Smooth muscle cell (in vitro differentiated cells): ENCODE results near the gene ADD3. TPM values are rescaled to one million over a fixed set of nuclear protein-coding genes. Genes with fewer than 3 reads are reported as not detected.
A peak's percentile ranks its signal among the peaks of the same experiment; 100 is the strongest.

ENCODE experiments used
- DNase-seq: peaks from one replicate; lab custom pipeline; 2025; ENCODE audit not compliant: unreplicated experiment; lab: John Stamatoyannopoulos, UW
- H2AFZ ChIP-seq: fragments of 200-600 bp; sonication (generic); 2 replicates; pipeline ENCODE4 v1.6.0; 2016; ENCODE audit warnings: antibody characterized with exemption, low read depth, mild to moderate bottlenecking
- H3F3A ChIP-seq: fragments of 200-600 bp; sonication (generic); 2 replicates; pipeline ENCODE4 v1.6.0; 2017; ENCODE audit warnings: antibody characterized with exemption, low read depth
- H3K27ac ChIP-seq: fragments of 200-600 bp; sonication (generic); 2 replicates; pipeline ENCODE4 v1.5.1; 2016; ENCODE audit warnings: low read depth, mild to moderate bottlenecking
- H3K27me3 ChIP-seq: fragments of 200-600 bp; sonication (generic); 2 replicates; pipeline ENCODE4 v1.6.1; 2016; ENCODE audit warnings: low read depth, mild to moderate bottlenecking
- H3K36me3 ChIP-seq: fragments of 200-600 bp; sonication (generic); 2 replicates; pipeline ENCODE4 v1.5.1; 2016; ENCODE audit warnings: low read depth
- H3K4me1 ChIP-seq: fragments of 200-600 bp; sonication (generic); 2 replicates; pipeline ENCODE4 v1.5.1; 2016; ENCODE audit warnings: low read depth
- H3K4me2 ChIP-seq: fragments of 200-600 bp; sonication (generic); 2 replicates; pipeline ENCODE4 v1.6.0; 2016; ENCODE audit warnings: mild to moderate bottlenecking
- H3K4me3 ChIP-seq: fragments of 200-600 bp; sonication (generic); 2 replicates; pipeline ENCODE4 v1.5.1; 2016; ENCODE audit warnings: mild to moderate bottlenecking
- H3K79me2 ChIP-seq: fragments of 200-600 bp; sonication (generic); 2 replicates; pipeline ENCODE4 v1.6.0; 2016; ENCODE audit warnings: low read depth, mild to moderate bottlenecking
- H3K9ac ChIP-seq: fragments of 200-600 bp; sonication (generic); 2 replicates; pipeline ENCODE4 v1.6.0; 2016; ENCODE audit warnings: low read depth
- H3K9me3 ChIP-seq: fragments of 200-600 bp; sonication (generic); replicated peaks from 2 replicates; pipeline ENCODE4 v1.5.1; 2016; ENCODE audit warnings: low read depth
- H4K20me1 ChIP-seq: fragments of 200-600 bp; sonication (generic); 2 replicates; pipeline ENCODE4 v1.6.0; 2016; ENCODE audit warnings: low read depth
- CTCF ChIP-seq: fragments of 200-600 bp; sonication (generic); IDR thresholded peaks from 2 replicates; pipeline ENCODE4 v1.5.1; 2017; ENCODE audit warnings: borderline replicate concordance, mild to moderate bottlenecking, antibody characterized with exemption; ENCODE audit not compliant: insufficient read depth, poor library complexity, severe bottlenecking
- WGBS: methylation state at CpG from one replicate; pipeline ENCODE4 v1.1.7; 2016; ENCODE audit warnings: low lambda C conversion rate; 5-methylcytosine and 5-hydroxymethylcytosine counted together
- polyA plus RNA-seq: library from polyadenylated mRNA; unstranded; fragments of >200 nt; fragmentation: Nextera tagmentation; extraction: Ambion mirVana; gene quantifications from 2 replicates; pipeline ENCODE4 v1.2.1, GENCODE V29; 2016
- total RNA-seq: library from RNA; depleted of rRNA; stranded (reverse); fragments of >200 nt; gene quantifications from 2 replicates; pipeline ENCODE4 v1.2.3, GENCODE V29; 2014

The ADD3 gene
- total and polyA plus RNA-seq, 2 experiments from 2014 or later = 75.0 to 155 TPM

GRCh38 chr10:110020265-110020664 lies 12.5 kb downstream of the ADD3 start:
- Histone ChIP-seq H3K9me3 (no peaks in the 10 kb centered on the region), H3K27me3 (no peaks in the 10 kb centered on the region), H3K9ac (no peak overlapping the region), H3F3A (peaks cover 16% of the 10 kb centered on the region), H3K79me2 (peaks cover 99% of the 10 kb centered on the region), H2AFZ (no peak overlapping the region), H3K4me3 (no peak overlapping the region), H3K36me3 (no peaks in the 10 kb centered on the region), H3K4me2 (no peak overlapping the region), H3K4me1 (peaks cover 41% of the 10 kb centered on the region), H4K20me1 (peaks cover 99% of the 10 kb centered on the region), H3K27ac (no peak overlapping the region)
- 86% methylated on average over 6 of the region's 6 CpGs for WGBS
- DNase-seq = no peak
- TF ChIP-seq CTCF = no peak

- no peak overlapping the region for H2AFZ ChIP-seq
- no peak overlapping the region for H3K9ac ChIP-seq
- peak overlapping the region; percentile 48 for H3K27ac ChIP-seq
- DNase-seq = no peak
- no peak overlapping the region for H3K4me3 ChIP-seq
- H3F3A ChIP-seq = peaks cover 16% of the 10 kb centered on the region
- TF ChIP-seq CTCF = no peak
- WGBS = 32% methylated on average over 2 of the region's 2 CpGs
- no peaks in the 10 kb centered on the region for H3K27me3 ChIP-seq
- H3K4me1 ChIP-seq = peaks cover 16% of the 10 kb centered on the region
- peaks cover 99% of the 10 kb centered on the region for H3K79me2 ChIP-seq
- H3K4me2 ChIP-seq = peak overlapping the region; percentile 55
- peaks cover 100% of the 10 kb centered on the region for H4K20me1 ChIP-seq
- no peaks in the 10 kb centered on the region for H3K36me3 ChIP-seq
- H3K9me3 ChIP-seq = no peaks in the 10 kb centered on the region
Observed at GRCh38 chr10:110022716-110023504, 15.1 kb downstream of the ADD3 start.

- WGBS = 83% methylated on average over 4 of the region's 4 CpGs
- Histone ChIP-seq H3K27ac (peak overlapping the region; percentile 48), H3F3A (peaks cover 16% of the 10 kb centered on the region), H2AFZ (no peak overlapping the region), H3K9me3 (no peaks in the 10 kb centered on the region), H3K9ac (no peak overlapping the region), H3K4me1 (peaks cover 15% of the 10 kb centered on the region), H3K79me2 (peaks cover 98% of the 10 kb centered on the region), H3K27me3 (no peaks in the 10 kb centered on the region), H3K4me2 (peak overlapping the region; percentile 55), H3K4me3 (no peak overlapping the region), H4K20me1 (peaks cover 100% of the 10 kb centered on the region), H3K36me3 (no peaks in the 10 kb centered on the region)
- TF ChIP-seq CTCF = no peak
- no peak for DNase-seq
Observed at GRCh38 chr10:110023785-110024465, 16.1 kb downstream of the ADD3 start.
